WERI-Rb-1 (cell line): ENCODE results near the gene PPP2R2B.

Experiments
- DNase-seq: peaks from one replicate; pipeline ENCODE4 v3.0.0-alpha.2; 2020
- H3K27ac ChIP-seq: fragments of 250-450 bp; sonication (Bioruptor Pico); 2 replicates; pipeline ENCODE4 v1.5.1; 2020; ENCODE audit warnings: mild to moderate bottlenecking, moderate library complexity
- H3K27me3 ChIP-seq: fragments of 250-450 bp; sonication (Bioruptor Pico); 2 replicates; pipeline ENCODE4 v1.5.1; 2021; ENCODE audit warnings: mild to moderate bottlenecking, low read depth, moderate library complexity; ENCODE audit not compliant: insufficient read depth, severe bottlenecking
- H3K36me3 ChIP-seq: fragments of 250-450 bp; sonication (Bioruptor Pico); 2 replicates; pipeline ENCODE4 v1.5.1; 2020; ENCODE audit warnings: mild to moderate bottlenecking, moderate library complexity
- H3K4me3 ChIP-seq: 2 replicates; pipeline ENCODE4 v1.5.1; 2011; ENCODE audit warnings: low read depth, mild to moderate bottlenecking, control low read depth, low read length
- H3K9me3 ChIP-seq: fragments of 250-450 bp; sonication (Bioruptor Pico); 2 replicates; pipeline ENCODE4 v1.5.1; 2021; ENCODE audit warnings: mild to moderate bottlenecking, moderate library complexity; ENCODE audit not compliant: severe bottlenecking
- TF ChIP-seq, protein P1 (sequence below): IDR thresholded peaks from 2 replicates; pipeline ENCODE4 v1.5.1; 2011; ENCODE audit warnings: low read depth, mild to moderate bottlenecking, control low read depth, inconsistent platforms, low read length

Gene PPP2R2B

DNA sequence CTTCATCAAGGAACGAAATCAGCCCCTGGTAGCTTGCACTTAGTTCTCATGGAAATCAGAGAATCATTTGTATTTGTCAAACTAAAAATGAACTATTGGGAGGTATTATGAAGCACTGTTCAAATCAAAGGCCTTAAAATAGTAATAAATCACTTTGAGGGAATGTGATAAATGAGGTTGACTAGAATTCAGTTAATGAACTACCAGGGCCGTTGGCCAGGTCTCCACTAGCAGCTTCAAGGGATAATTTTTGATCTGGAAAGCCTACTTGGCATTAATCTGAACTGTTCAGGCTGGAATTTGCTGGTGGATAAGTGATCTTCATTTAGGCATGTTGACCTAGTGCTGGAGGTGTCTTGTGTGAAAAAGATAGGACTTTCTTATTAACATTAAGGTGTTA lies 286.2 kb downstream of the PPP2R2B start:
- Histone ChIP-seq H3K4me3 (no peak overlapping the region), H3K36me3 (no peaks in the 10 kb centered on the region), H3K9me3 (no peaks in the 10 kb centered on the region), H3K27ac (no peak overlapping the region), H3K27me3 (no peaks in the 10 kb centered on the region)
- TF ChIP-seq, protein P1, sequence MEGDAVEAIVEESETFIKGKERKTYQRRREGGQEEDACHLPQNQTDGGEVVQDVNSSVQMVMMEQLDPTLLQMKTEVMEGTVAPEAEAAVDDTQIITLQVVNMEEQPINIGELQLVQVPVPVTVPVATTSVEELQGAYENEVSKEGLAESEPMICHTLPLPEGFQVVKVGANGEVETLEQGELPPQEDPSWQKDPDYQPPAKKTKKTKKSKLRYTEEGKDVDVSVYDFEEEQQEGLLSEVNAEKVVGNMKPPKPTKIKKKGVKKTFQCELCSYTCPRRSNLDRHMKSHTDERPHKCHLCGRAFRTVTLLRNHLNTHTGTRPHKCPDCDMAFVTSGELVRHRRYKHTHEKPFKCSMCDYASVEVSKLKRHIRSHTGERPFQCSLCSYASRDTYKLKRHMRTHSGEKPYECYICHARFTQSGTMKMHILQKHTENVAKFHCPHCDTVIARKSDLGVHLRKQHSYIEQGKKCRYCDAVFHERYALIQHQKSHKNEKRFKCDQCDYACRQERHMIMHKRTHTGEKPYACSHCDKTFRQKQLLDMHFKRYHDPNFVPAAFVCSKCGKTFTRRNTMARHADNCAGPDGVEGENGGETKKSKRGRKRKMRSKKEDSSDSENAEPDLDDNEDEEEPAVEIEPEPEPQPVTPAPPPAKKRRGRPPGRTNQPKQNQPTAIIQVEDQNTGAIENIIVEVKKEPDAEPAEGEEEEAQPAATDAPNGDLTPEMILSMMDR: no peak
- DNase-seq: no peak

DNA sequence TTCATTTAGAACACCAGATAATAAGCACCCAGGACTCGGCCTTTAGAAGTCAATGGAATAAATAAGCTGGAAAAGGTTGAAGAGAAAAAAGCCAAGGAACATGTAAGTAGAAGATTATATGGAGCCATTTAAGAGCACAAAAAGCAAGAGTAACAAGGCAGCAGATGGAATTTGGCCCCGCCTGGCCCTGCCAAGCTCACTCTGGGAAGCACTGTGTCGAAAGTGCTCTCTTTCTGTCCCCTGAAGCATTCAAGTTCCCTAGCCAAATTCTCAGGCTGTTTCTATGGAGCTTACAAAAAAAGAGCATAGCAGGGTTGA lies 289.6 kb downstream of the PPP2R2B start:
- Histone ChIP-seq H3K9me3 (no peaks in the 10 kb centered on the region), H3K4me3 (no peak overlapping the region), H3K36me3 (no peaks in the 10 kb centered on the region), H3K27me3 (no peaks in the 10 kb centered on the region), H3K27ac (no peak overlapping the region)
- DNase-seq: no peak
- TF ChIP-seq, protein P1: no peak

DNA sequence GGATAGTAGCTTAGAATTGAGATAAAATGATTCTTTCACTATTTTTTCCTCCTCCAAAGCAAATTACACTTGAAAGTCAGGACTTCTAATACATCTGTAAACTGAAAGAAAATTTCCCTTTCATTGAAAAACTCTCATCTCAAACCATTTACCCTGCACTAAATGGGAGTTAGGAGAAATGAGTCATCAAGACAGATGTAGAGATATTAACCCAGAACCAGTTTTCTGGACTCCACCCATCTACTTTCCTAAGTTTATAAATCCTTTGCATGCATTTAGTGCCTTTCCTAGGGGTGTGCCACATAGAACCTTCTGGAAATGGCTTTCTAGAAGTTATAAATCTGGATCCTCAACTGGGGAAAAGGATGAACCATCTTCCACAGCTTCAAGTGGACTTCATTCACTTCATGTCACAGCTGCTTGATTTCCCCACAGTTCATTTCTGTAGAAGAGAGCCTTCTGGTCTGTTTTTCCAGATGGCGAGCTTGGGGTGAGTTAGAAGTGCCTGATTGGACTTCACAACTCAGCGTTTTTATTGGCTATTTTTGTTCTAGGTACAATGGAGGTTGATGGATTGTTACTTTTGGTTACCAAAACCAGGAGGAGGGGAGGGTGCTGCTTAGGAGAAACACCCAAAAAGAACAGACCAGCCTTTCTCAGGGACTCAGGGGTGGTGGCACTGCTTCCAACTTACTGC lies 290.1 kb downstream of the PPP2R2B start:
- TF ChIP-seq, protein P1: no peak
- no peak overlapping the region for H3K4me3 ChIP-seq
- no peak overlapping the region for H3K27ac ChIP-seq
- no peaks in the 10 kb centered on the region for H3K36me3 ChIP-seq
- H3K9me3 ChIP-seq: no peaks in the 10 kb centered on the region
- no peak for DNase-seq
- H3K27me3 ChIP-seq: no peaks in the 10 kb centered on the region

DNA sequence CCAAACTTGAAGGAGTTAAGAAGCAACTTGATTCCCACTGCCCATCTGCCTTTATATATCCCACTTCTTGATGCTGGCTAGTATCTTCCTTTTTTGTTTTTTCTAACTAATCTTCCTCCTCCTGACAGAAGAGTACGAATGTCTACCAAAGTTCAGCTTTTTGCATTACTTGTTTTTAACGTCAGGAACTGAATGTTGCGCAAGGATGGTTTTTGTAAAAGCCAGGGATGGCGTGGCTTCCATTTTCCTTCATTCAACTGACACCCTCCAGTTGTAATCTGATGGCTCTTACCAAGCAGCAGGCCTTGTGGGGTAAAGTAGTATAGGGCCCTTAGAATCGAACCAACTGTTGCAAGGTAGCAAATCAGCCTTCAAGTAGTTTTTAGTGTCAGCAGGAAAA lies 291.8 kb downstream of the PPP2R2B start:
- H3K9me3 ChIP-seq: no peaks in the 10 kb centered on the region
- no peaks in the 10 kb centered on the region for H3K36me3 ChIP-seq
- TF ChIP-seq, protein P1: no peak
- H3K27ac ChIP-seq: no peak overlapping the region
- H3K27me3 ChIP-seq: no peaks in the 10 kb centered on the region
- DNase-seq: no peak
- H3K4me3 ChIP-seq: no peak overlapping the region

DNA sequence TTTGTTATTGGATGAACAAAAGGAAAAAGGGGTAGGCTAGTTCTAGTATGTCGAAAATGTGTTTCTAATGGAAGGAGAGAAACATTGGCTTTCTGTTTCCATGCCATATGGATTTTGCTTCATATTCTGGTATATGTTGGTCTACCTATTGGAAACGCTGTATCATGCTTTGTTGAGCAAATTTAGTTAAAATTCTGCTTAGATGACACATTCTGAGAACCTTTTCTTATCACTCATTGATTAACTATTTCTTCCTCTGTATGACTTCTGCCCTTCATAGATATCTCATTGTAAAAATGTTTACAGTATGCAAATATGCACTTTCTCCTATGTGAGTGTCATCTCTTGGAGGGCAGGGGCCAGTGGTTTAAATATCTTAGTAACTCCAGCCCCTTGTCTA lies 293.8 kb downstream of the PPP2R2B start:
- TF ChIP-seq, protein P1: no peak
- DNase-seq: no peak
- Histone ChIP-seq H3K36me3 (no peaks in the 10 kb centered on the region), H3K27ac (no peak overlapping the region), H3K9me3 (no peaks in the 10 kb centered on the region), H3K27me3 (no peaks in the 10 kb centered on the region), H3K4me3 (no peak overlapping the region)

DNA sequence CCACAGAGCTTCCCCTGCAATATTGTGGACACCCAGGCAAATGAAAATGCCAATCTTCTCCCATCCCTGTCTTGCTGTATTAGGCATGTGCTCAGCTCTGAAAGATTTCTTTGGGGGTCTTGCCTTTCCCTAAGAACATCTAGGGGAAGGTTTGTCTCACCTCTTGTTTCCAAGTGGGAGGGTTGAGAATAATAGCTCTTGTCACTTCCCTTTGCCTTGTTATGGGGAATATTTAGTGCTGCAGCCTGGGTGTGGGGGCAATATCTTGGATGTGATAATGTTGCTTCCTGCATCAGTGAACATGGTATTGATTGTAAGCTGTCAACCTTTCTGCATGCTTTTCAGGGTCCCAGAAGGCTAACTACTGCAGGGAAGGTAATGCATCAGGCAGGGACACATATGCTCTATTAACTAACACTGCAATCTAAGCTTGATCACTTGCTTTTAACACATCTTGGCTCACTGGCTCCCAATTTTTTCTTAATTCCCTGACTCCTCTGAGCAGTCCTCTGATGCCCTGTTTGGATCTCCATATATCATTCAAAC lies 296.4 kb downstream of the PPP2R2B start:
- no peak for DNase-seq
- TF ChIP-seq, protein P1: no peak
- H3K9me3 ChIP-seq: no peaks in the 10 kb centered on the region
- no peak overlapping the region for H3K4me3 ChIP-seq
- H3K27me3 ChIP-seq: no peaks in the 10 kb centered on the region
- H3K27ac ChIP-seq: no peak overlapping the region
- no peaks in the 10 kb centered on the region for H3K36me3 ChIP-seq
